IPS-20b (cell line): ENCODE results near the gene MAGEA9B.
"Not testable (repeated sequence)": the region's sequence is repeated elsewhere in the genome, so short reads cannot be mapped to it uniquely, and the experiment has no call there.

ENCODE experiments used
- H3K27ac ChIP-seq: one replicate; pipeline ENCODE4 v1.5.1; 2013; ENCODE audit warnings: low read length
- H3K27me3 ChIP-seq: 2 replicates; pipeline ENCODE4 v1.6.1; 2013; ENCODE audit warnings: mild to moderate bottlenecking, low read length, inconsistent platforms; ENCODE audit not compliant: insufficient read depth
- H3K36me3 ChIP-seq: 2 replicates; pipeline ENCODE4 v1.6.1; 2013; ENCODE audit warnings: low read depth, mild to moderate bottlenecking, inconsistent platforms, low read length, moderate library complexity; ENCODE audit not compliant: insufficient read depth
- H3K4me1 ChIP-seq: 2 replicates; pipeline ENCODE4 v1.6.1; 2013; ENCODE audit warnings: mild to moderate bottlenecking, control low read depth, inconsistent platforms, low read length, moderate library complexity; ENCODE audit not compliant: insufficient read depth
- H3K4me3 ChIP-seq: 2 replicates; pipeline ENCODE4 v1.5.1; 2013; ENCODE audit warnings: mild to moderate bottlenecking, low read length, inconsistent platforms
- H3K9ac ChIP-seq: 2 replicates; pipeline ENCODE4 v1.6.1; 2013; ENCODE audit warnings: low read depth, mild to moderate bottlenecking, inconsistent platforms, low read length, moderate library complexity
- H3K9me3 ChIP-seq: 2 replicates; pipeline ENCODE4 v1.6.1; 2013; ENCODE audit warnings: mild to moderate bottlenecking, low read depth, low read length, inconsistent platforms; ENCODE audit not compliant: insufficient read depth

The MAGEA9B gene

GRCh38 chrX:149587359-149587758, at the start of gene MAGEA9B:
TSS of gene MAGEA9B (minus strand) at chrX:149587459. CDS start at chrX:149583179, 4,280 bp downstream.
- H3K27ac ChIP-seq, H3K36me3 ChIP-seq, H3K4me3 ChIP-seq, H3K9me3 ChIP-seq, H3K9ac ChIP-seq, H3K4me1 ChIP-seq, H3K27me3 ChIP-seq: not testable (repeated sequence)

- Histone ChIP-seq H3K9ac (no peak overlapping the region), H3K27ac (no peak overlapping the region), H3K4me1 (0 out of 2 replicates have a peak, but pooled peaks cover 6% of the 10 kb centered on the region), H3K36me3 (no peaks in the 10 kb centered on the region), H3K9me3 (no peaks in the 10 kb centered on the region), H3K4me3 (no peak overlapping the region), H3K27me3 (peaks cover 34% of the 10 kb centered on the region)
Observed at GRCh38 chrX:149633511-149633910, 46.3 kb upstream of the MAGEA9B start.

GRCh38 chrX:149631234-149632165, 44.2 kb upstream of the MAGEA9B start, which contains the start of gene TMEM185A:
TSS of gene TMEM185A (minus strand) at chrX:149631792. CDS start at chrX:149631580, 212 bp downstream.
- H3K27me3 ChIP-seq, result peaks cover 34% of the 10 kb centered on the region
- H3K36me3 ChIP-seq, result no peaks in the 10 kb centered on the region
- H3K9ac ChIP-seq, result peak within 1 kb of the TSS; percentile 68; the same call in 1 of the 2 replicates
- 0 out of 2 replicates have a peak, but pooled peaks cover 6% of the 10 kb centered on the region for H3K4me1 ChIP-seq
- H3K9me3 ChIP-seq, result no peaks in the 10 kb centered on the region
- H3K4me3 ChIP-seq, result peak within 1 kb of the TSS; percentile 84
- no peak within 1 kb of the TSS for H3K27ac ChIP-seq

- Histone ChIP-seq H3K4me1 (peaks cover 9% of the 10 kb centered on the region; the same call in 1 of the 2 replicates), H3K9me3 (no peaks in the 10 kb centered on the region), H3K9ac (peak overlapping the region; percentile 68; the same call in 1 of the 2 replicates), H3K36me3 (no peaks in the 10 kb centered on the region), H3K27ac (no peak overlapping the region), H3K27me3 (peaks cover 34% of the 10 kb centered on the region), H3K4me3 (peak overlapping the region; percentile 84)
Observed at GRCh38 chrX:149630681-149631233, 43.5 kb upstream of the MAGEA9B start.

GRCh38 chrX:149629730-149630387, 42.6 kb upstream of the MAGEA9B start:
- Histone ChIP-seq H3K9me3 (no peaks in the 10 kb centered on the region), H3K4me3 (peak overlapping the region; percentile 84), H3K36me3 (no peaks in the 10 kb centered on the region), H3K9ac (no peak overlapping the region), H3K4me1 (peaks cover 13% of the 10 kb centered on the region; the same call in 1 of the 2 replicates), H3K27me3 (peaks cover 29% of the 10 kb centered on the region), H3K27ac (no peak overlapping the region)

GRCh38 chrX:149628768-149629167, 41.5 kb upstream of the MAGEA9B start:
- Histone ChIP-seq H3K9me3 (no peaks in the 10 kb centered on the region), H3K27ac (no peak overlapping the region), H3K4me1 (peaks cover 13% of the 10 kb centered on the region; the same call in 1 of the 2 replicates), H3K9ac (no peak overlapping the region), H3K4me3 (no peak overlapping the region), H3K36me3 (no peaks in the 10 kb centered on the region), H3K27me3 (peaks cover 26% of the 10 kb centered on the region)

- no peaks in the 10 kb centered on the region for H3K9me3 ChIP-seq
- H3K4me1 ChIP-seq, result peaks cover 13% of the 10 kb centered on the region; the same call in 1 of the 2 replicates
- no peaks in the 10 kb centered on the region for H3K36me3 ChIP-seq
- H3K4me3 ChIP-seq, result no peak overlapping the region
- H3K27me3 ChIP-seq, result peaks cover 21% of the 10 kb centered on the region
- H3K9ac ChIP-seq, result no peak overlapping the region
- no peak overlapping the region for H3K27ac ChIP-seq
Observed at GRCh38 chrX:149628280-149628679, 41.0 kb upstream of the MAGEA9B start.

GRCh38 chrX:149626829-149627228, 39.6 kb upstream of the MAGEA9B start:
- not testable (repeated sequence) for H3K27me3 ChIP-seq, H3K36me3 ChIP-seq, H3K9me3 ChIP-seq, H3K4me3 ChIP-seq, H3K9ac ChIP-seq, H3K27ac ChIP-seq
- H3K4me1 ChIP-seq, result peaks cover 13% of the 10 kb centered on the region; the same call in 1 of the 2 replicates

- not testable (repeated sequence) for H3K27ac ChIP-seq, H3K9ac ChIP-seq, H3K27me3 ChIP-seq, H3K9me3 ChIP-seq, H3K4me1 ChIP-seq, H3K4me3 ChIP-seq, H3K36me3 ChIP-seq
Observed at GRCh38 chrX:149619662-149620061, 32.4 kb upstream of the MAGEA9B start.

- Histone ChIP-seq H3K27ac (no peak overlapping the region), H3K4me1 (no peaks in the 10 kb centered on the region), H3K9ac (no peak overlapping the region), H3K27me3 (no peaks in the 10 kb centered on the region), H3K36me3 (no peaks in the 10 kb centered on the region), H3K4me3 (no peak overlapping the region), H3K9me3 (no peaks in the 10 kb centered on the region)
Observed at GRCh38 chrX:149618871-149619270, 31.6 kb upstream of the MAGEA9B start.

GRCh38 chrX:149611623-149612175, 24.4 kb upstream of the MAGEA9B start:
- no peaks in the 10 kb centered on the region for H3K27me3 ChIP-seq
- H3K9me3 ChIP-seq, result no peaks in the 10 kb centered on the region
- H3K9ac ChIP-seq, result no peak overlapping the region
- H3K4me1 ChIP-seq, result no peaks in the 10 kb centered on the region
- H3K4me3 ChIP-seq, result no peak overlapping the region
- H3K27ac ChIP-seq, result no peak overlapping the region
- peaks cover 7% of the 10 kb centered on the region; the same call in 1 of the 2 replicates for H3K36me3 ChIP-seq
